ENCODE measurements around the gene C1orf35.

C1orf35 gene

DNA sequence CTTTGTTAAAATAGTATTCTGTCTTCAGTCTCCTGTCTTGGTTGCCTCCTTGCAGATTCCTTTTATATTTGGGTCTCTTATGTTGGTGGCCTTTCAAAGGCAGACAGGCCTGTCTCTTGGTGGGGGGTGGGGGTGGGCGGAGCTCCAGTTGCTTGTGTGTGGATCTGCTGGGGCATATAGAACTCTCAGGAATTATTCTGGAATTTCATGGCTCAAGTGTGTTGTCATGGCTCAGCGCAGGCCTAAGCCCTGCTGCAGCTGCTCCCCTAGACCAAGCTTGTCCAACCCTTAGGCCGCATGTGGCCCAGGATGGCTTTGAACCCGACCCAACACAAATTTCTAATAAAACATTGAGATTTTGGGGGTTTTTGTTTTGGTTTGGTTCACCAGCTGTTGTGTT lies 8.0 kb downstream of the C1orf35 start:
- DNase-seq (ENCODE audit: low read depth in 1 of 2, low spot score in 1 of 2) = no peak

DNA sequence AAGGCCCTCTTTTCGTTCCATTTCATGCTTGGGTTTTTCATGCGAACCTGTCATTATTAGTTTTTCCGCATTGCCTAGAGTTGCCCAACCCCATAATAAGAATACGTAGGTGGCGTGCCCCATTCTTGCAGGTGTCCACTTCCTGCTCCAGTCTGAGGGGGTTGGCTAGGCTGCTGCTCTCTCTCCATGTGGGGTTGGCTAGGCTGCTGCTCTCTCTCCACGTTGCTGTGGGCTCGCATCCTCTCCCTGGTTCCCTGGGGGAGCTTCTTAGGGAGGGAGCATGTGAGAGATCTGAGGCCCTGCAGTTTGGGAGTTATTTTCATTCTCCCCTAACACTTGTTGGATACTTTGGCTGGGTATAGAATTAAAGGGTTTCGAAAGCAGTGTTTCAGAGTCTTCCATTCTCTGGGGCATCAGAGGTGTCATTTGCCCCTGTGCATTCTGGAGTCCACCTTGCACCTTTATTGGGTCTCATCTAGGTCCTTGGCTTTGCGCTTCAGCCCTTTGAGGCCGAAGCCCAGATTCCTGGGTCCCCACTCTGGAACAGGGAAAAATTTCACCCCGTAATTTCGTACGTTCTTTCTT lies 8.6 kb downstream of the C1orf35 start:
- no peak for DNase-seq (ENCODE audit: low read depth in 1 of 2, low spot score in 1 of 2)

DNA sequence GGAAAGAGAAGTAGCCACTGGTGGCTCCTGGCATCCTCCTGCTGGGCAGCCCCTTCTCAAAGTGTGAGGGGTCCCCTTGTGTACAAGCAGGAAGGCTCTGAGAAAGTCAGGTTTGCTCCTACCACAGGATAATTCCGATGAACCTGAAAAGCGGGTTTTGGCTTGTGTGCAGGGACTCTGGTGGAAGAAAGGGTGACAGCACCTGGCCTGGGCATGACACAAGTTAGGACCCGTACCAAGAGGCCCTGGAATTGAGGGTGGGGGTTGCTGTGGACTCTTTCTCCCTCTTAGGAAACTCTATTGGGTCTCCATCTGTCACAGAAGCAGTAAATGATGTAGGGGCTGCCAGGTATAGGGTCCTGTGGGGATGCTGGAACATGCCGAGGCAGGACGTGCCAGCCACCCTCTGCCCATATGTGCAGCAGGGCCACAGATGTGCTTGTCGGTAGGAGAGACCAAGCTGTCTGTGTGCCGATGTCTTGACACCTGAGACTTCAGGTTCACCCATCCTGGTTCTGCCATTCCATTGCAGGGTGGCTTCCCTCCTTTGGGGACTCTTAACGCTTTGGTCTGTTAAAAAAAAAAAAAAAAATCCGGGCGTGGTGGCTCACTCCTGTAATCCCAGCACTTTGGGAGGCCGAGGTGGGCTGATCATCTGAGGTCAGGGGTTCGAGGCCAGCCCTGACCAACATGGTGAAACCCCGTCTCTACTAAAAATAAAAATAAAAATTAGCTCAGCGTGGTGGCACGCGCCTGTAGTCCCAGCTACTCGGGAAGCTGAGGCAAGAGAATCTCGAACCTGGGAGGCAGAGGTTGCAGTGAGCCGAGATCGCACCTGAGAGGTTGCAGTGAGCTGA lies 9.8 kb downstream of the C1orf35 start:
- no peak for DNase-seq (ENCODE audit: low read depth in 1 of 2, low spot score in 1 of 2)

DNA sequence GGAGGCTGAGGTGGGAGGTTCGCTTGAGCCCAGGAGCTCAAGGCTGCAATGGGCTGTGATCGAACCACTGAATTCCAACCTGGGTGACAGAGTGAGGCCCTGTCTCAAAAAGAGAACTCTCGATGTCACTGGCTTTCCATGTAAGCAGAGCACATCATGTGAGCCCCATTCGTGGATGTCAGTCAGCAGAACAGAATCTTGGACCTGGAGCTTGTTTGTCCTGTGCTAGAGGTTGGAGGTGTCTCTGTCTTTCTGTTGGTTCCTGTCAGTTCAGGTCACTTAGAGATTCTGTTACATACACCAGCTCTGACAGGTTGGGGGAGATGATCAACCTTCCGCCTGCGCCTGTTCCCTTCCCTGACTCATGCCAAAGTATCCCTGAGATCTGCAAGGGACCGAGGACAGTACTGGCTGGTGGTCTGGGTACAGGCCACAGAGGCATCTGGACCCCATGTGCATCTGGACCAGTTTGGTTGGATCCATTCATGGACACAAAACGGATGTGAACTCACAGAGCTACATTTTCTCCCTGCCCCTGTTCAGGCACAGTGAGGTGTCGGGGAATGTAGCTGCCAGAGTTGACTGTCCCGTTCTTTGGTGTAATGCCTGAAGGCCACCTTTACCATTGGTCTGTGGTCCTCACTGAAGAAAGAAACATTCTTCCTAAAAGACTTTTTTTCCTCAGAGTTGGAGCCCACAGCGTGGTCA lies 10.6 kb downstream of the C1orf35 start:
- DNase-seq (ENCODE audit: low read depth in 1 of 2, low spot score in 1 of 2) = no peak

DNA sequence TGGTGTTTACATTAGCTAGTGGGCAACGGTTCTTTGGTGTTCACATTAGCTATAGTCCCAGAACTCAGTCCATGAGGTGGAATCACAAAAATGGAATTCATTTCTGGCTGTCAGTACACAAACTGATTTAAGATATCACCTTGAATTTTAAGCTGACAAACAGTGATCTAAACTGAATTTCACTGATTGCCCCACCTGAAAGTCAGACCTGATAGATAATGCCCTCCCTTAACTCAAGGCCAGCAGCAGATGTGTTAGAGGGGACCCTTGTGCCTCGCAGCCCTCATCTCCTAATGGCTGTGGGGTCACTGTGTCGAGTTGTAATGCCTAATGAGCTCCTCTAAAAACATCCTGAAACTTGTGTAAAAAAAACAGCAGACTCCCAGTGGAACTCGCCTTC lies 12.0 kb downstream of the C1orf35 start:
- DNase-seq (ENCODE audit: low read depth in 1 of 2, low spot score in 1 of 2) = no peak

DNA sequence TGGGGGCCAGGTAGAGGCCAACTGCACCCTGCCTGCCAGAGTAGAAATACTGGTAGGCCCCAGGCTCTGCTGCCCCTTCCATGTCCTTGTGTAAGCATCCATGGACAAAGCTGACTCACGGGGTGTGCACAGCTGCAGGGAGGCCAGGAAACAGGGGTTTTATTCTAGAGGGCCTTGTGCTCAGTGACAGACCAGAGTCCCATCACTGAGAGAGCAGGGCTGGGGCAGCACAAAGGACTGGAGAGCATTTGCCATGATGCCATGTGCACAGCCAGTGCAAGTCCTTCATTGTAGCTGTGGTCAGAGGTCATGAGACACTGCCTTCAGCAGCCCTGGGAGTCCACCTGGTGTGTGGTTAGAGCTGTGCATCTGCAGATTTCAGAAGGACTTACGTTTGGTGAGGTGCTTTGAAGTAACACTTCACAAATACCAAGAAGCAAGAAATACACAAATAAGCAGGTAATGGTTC lies 12.5 kb downstream of the C1orf35 start:
- DNase-seq (ENCODE audit: low read depth in 1 of 2, low spot score in 1 of 2) = no peak

DNA sequence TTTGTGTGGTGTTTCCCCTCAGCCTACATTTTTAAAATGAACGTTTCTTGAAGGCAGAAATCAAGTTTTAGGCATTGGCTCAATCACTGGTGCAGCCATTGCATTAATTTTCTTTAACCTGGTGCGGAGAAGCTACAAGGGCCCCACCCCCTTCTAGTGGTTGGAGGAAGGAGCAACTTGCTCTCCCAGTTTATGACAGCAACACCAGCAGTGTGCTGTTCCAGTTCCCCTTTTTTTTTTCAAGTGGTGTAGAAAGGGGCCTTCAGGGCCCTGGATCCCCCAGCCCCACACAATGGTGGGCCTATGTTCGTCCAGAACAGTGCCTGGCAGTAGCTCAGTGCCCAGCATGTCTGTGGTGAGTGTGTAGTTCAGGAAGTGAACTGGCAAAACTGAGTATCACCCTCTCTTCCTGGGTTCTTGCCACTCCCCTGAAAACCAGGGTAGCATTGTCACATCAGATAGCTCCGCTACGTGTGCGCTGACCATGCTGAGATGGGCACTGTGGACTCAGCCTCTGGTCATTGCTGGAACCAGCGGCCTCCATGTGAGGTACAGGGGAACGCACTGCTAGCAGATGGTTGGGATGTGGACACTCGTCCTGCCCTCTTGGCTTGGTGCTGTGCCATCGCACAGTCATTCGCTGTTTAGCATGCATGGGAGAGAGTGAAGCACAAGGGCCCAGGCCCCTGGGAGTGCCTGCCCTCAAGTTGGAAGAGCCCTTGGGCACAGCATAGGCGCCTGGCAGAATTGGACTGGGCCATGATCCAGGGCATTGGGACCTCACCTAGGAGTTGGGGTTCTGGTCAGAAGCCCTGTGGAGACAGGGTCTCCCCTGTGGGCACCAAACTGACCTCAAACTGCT lies 13.4 kb downstream of the C1orf35 start:
- DNase-seq (ENCODE audit: low read depth in 1 of 2, low spot score in 1 of 2) = no peak

DNA sequence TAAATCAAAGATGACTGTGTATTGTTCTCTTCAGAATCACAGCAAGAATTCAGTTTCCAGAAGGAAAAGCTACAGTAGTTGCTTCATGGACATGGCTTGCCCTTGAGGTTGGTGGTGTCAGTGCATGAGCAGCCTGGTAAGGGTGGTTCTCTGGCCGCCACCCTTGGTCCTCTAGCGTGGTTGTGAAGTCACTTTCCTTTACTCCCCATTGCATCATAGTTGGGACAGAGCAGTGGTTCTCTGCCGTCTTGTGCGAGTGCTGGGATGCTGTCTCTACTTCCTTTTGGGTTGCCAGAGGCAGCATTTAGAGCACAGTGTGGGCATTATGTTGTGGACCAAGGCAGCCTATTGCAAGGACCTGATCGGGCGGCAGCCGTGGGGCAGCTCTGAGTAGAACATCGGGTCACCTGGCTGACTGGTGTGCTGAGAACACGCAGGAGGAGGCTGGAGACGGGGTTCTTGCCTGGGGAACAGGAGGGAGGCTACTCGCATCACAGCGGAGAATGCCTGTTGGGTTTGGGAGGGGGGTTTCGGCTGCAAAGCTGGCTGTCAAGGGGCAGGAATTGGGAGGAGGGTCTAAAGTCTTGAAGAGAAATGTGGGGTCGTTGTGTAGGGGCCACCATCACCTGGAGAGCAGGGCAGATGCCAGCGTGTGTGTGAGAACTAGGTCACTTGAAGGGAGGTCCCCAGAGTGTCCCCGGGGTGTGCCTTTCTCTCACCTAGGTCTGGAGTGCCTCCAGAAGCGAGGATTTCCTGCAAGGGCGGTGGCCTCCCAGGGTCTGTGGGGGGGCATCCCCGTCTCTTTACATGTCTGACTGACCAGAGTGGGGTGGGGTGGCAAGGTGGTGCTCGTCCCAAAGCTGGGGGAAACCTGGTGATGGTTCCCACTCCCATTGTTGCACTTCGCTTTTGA lies 14.3 kb downstream of the C1orf35 start:
- DNase-seq (ENCODE audit: low read depth in 1 of 2, low spot score in 1 of 2) = no peak

DNA sequence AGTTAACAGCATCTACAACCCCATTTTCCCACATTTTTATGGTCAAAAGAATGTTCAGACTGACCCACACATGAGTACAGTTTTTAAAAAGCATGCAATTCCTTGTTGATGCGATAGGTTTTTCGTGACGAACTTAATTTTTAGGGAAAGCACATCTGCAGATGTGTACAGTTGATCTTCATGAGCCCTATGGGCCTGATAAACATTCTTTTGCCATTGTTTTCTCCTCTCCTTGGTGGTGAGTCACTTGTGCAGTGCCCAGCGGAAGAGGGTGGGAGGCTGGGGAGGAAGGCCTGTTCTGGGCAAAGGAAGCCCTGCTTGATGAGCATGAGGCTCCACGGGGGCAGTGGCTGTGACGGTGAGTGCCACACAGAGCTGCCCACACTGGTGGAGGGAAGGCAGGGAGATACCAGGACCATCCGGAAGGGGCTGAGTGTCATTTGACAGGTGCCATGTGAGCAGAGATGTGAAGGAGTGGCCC lies 15.3 kb downstream of the C1orf35 start:
- DNase-seq (ENCODE audit: low read depth in 1 of 2, low spot score in 1 of 2) = no peak

DNA sequence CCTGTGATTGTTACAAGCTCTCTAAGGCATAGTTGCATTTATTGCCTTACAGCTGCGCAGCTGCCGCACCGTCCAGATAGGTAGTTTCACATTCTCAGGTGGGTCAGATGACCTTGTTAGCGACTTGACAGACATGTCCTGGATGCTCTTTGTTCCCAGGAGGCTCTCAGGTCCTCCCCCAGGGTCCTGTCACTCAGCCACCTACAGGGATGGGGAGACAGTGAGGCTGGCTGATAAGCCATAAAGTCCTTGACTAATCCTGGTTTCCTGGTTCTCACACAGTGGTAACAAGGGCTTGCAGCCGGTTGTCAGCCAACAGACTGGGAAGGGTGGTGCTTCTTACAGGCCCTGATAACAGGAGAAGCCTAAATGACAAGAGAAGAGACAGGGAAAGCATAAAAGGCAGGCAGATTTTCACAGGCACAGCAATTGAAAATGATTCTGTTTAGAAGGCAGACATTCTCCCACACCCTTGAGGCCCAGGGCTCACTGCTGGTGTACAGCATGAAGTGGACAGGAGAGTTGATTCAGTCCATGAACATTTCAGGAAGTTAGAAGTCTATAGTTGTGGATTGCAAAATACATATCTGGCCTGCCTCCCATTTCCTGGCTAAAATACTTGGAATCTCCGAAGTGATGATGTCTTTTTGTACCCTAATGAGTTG lies 17.7 kb downstream of the C1orf35 start:
- no peak for DNase-seq (ENCODE audit: low read depth in 1 of 2, low spot score in 1 of 2)

DNA sequence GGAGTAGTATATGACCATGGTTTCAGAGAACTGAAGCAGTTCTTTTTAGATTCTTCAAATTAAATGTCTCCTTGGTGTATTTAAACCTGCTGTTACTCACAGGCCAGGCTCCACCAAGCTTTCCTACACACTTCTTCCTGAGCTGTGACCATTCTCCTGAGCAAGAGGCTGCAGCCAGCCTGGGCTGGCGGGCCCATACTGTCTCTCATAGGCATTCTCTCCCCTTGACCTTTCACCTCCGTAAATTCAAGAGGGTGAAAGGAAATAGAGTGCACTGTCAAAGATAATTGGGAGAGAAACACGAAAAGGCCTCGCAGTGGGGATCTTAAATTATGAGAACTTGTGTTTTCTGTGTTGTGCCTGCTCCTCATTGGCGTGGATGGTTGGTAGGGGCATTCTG lies 18.3 kb downstream of the C1orf35 start:
- DNase-seq (ENCODE audit: low read depth in 1 of 2, low spot score in 1 of 2) = no peak

DNA sequence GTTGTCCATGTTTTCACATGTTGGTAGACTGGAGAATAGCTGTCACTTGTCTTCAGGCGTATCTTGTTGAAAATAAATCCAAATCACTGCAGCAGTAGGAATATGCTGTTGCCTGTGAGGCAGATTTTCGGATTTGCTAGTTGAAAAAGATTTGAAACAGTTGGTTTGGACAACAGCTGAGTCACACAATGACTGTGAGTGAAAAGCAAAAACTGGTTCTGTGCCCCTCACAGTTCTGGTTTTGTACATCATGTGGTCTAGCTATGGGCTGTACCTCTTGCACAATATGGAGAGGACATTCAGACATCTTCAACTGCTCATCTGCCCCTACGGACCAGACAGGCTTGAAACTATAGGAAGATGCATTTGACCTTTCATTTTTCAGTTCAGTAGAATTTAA lies 18.8 kb downstream of the C1orf35 start:
- DNase-seq (ENCODE audit: low read depth in 1 of 2, low spot score in 1 of 2) = no peak

DNA sequence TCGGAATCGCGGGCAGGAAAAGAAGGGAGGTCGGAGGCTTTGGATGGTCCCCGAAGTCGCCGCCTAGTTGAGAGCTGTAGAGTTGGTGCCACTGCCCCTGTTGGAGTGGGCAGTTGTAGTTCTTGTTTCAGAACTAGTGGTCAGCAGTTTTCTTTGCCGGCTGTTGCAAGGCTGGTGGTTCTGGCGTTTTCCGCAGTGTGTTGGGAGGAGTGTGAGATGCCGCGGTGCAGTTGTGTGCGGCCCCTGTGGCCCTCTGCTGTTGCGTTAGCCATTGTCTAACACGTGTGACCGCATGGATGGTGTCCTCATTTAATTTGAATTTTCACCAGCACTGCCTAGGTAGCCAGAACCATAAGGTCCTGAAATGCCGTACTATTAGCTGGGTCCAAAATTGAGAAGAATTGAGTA lies 19.2 kb downstream of the C1orf35 start:
- DNase-seq (ENCODE audit: low read depth in 1 of 2, low spot score in 1 of 2) = no peak

DNA sequence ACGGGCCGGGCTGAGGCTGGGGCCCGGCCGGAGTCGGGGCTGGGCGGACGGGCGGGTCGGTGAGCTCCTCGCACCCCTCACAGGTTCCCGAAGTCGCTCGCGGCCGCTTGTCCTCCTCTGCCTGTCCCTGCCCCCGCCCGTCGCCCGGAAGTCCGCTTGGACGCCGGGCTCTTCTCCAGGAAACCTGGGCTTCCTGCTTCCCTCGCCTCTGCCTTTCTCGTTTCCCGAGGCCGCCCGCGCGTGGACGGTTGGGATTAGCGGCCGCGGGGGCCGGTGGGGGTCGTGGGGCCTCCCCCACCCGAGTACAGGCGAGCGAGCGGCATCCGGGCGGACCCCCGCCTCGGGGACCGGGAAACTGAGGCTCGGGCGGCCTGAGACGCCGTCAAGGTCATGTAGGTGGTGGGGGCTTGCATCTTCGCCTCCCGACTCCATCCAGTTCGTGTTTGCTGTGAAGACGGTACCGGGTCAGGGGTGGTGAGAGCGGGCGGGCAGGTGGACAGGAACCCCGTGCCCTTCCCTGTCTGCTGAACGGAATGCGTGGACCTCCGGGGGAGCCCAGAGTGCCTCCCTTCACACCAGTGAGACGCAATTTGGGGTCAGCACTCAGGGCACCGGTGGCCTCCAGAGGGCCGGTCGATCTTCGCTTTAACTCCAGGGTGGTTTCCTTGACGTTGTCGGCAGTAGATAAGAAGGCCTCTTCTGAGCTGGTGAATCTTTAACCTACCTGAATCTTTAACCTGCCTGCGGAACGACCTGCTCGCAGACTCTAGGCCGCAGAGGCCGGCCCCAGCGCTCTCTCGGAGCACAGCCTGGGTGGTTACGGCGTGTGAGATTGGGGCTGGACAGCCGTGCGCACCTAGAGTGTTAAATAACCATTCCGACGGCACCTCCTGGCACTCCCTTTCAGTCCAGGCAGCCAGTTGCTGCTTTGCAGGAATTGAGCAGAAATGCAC lies 19.9 kb downstream of the C1orf35 start:
- peak in 1 of 2 donors; percentile 21 for DNase-seq (ENCODE audit: low read depth in 1 of 2, low spot score in 1 of 2)

DNA sequence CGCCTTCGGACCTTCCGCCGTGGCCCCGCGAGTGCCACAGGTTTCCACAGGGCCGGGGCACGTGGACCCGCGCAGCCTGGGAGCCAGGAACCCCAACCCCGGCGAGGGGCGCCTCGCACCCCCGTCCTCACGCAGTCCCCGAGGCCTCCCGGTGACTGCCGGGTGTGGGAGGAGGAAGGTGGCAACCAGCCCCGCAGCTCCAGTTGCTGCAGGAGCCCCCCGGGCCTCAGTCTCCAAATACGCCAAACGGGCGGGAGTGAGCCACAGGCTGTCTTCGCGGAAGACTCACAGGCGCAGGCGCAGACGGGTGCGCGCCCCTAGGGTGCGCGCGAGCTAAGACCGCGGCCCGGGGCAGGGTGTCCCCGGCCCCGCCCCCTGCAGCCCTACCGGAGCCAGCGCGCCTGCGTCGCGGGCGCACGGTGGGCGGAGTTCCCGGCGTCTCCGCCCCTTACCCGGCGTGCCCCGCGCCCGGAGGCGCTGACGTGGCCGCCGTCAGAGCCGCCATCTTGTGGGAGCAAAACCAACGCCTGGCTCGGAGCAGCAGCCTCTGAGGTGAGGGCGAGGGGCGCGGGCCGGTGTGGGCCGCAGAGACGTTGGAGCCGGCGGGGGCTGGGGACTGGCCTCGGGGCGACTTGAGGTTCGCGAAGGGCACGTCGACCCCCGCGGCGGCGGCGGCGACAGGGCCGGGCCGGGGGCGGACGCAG lies 20.8 kb downstream of the C1orf35 start, which contains the start of gene ARF1:
Gene ARF1, plus strand, starts transcription at position 495 of the 704 bp plus-strand sequence. CDS start 14,407 bp downstream, outside the sequence.
- peak; percentile 81 to 94 for DNase-seq (ENCODE audit: low read depth in 1 of 2, low spot score in 1 of 2)

DNA sequence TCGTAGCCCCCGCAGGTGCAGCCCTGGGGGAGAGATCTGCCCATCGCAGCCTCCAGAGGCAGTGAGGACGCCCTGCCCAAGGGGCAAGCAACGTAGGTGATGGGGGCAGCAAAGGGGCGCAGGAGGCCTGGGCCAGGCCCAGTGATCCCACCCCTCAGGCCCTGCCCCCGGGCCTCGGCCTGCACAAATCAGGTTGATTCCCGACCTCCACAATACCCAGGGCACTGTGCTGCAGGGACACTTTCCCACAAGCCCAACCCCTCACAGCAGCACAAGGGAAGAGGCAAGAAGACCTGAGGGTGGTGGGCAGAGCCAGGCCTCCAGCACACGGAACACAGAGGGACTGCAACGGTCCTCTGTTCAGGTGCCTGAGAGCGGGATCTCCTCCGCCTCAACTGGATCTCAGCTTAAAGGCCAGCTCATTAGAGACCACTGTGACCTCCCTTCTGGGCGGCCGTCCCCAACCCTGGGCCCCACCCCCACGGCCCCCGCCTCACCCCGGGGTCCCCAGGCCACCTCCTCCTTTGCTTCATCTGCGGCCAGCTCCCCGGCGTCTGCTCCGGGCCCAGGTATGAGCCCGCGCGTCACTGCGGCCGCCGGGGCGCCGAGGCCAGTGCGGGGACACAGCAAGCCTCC lies 21.4 kb downstream of the C1orf35 start:
- DNase-seq (ENCODE audit: low read depth in 1 of 2, low spot score in 1 of 2) = no peak

DNA sequence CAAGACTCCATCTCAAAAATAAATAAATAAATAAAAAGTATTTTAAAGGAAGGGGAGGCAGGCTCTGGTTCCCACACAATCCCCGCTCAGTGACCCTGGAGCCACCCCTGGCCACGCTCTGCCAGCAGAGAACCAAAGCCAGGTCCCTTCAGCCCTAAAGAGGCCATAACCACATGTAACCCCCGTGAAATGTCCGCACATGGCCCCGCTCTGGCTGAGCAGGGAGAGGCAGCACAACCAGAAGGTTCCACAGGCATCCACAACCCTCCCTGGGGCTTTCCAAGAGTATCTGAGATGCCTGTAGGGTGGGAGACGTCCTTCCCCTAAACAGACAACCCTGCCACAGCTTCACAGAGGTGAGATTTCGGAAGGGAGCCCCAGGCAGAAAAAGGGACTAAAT lies 22.0 kb downstream of the C1orf35 start:
- no peak for DNase-seq (ENCODE audit: low read depth in 1 of 2, low spot score in 1 of 2)

All from activated T-helper 1 cell treated with anti-CD3 and anti-CD28 coated beads, Interleukin-2, amount 50 U/mL, for 16 hours (primary cell).